Stomach (tissue), 9 donors: Measurements from ENCODE around the gene BCL2L1. TPM values are rescaled to one million over a fixed set of nuclear protein-coding genes. Genes with fewer than 3 reads are reported as not detected.
A peak's percentile ranks its signal among the peaks of the same experiment; 100 is the strongest.

ENCODE experiments used
- DNase-seq, 2 donors: peaks; one replicate each; pipeline versions ENCODE4 v3.0.0 to v3.0.0-alpha.2; 2013 to 2019
- H3K27ac ChIP-seq, 5 donors: fragments of 200-600 bp in 4 of 5; sonication (generic) in 4 of 5; one replicate each; pipeline ENCODE4 v1.5.1; 2013 to 2019; ENCODE audit warnings: mild to moderate bottlenecking in 1 of 5, moderate library complexity in 1 of 5
- H3K27me3 ChIP-seq, 3 donors: fragments of 200-600 bp; sonication (generic); one replicate each; pipeline ENCODE4 v1.5.1; 2017 to 2019; ENCODE audit warnings: mixed run types in 1 of 3
- H3K36me3 ChIP-seq, 4 donors: fragments of 200-600 bp; sonication (generic); 1 replicate in 3 of 4; 2 replicates in 1 of 4; pipeline ENCODE4 v1.5.1; 2016 to 2019
- H3K4me1 ChIP-seq, 4 donors: fragments of 200-600 bp; sonication (generic); one replicate each; pipeline ENCODE4 v1.5.1; 2016 to 2019
- H3K4me3 ChIP-seq, 4 donors: fragments of 200-600 bp; sonication (generic) in 3 of 4; one replicate each; pipeline ENCODE4 v1.5.1; 2016 to 2019; ENCODE audit warnings: mild to moderate bottlenecking in 1 of 4
- H3K9me3 ChIP-seq, 4 donors: fragments of 200-600 bp; sonication (generic); one replicate each; pipeline ENCODE4 v1.5.1; 2016 to 2019
- CTCF ChIP-seq, 7 experiments: fragments of 450-650 bp in 4 of 7; fragments of 200-600 bp in 3 of 7; sonication (generic) in 3 of 7; IDR thresholded peaks; one replicate each; pipeline ENCODE4 v1.5.1; 2016 to 2019; ENCODE audit warnings: antibody characterized with exemption in 7 of 7, control low read depth in 2 of 7, mild to moderate bottlenecking in 1 of 7
- EP300 ChIP-seq: sonication (generic); formaldehyde crosslinking; IDR thresholded peaks from one replicate; pipeline ENCODE4 v1.6.1; 2017; ENCODE audit warnings: antibody characterized with exemption
- POLR2A ChIP-seq, 4 donors: fragments of 450-650 bp; IDR thresholded peaks; one replicate each; pipeline ENCODE4 v1.6.1; 2016; ENCODE audit warnings: antibody characterized with exemption in 4 of 4, control low read depth in 2 of 4, mild to moderate bottlenecking in 1 of 4, moderate library complexity in 1 of 4
- POLR2AphosphoS5 ChIP-seq, 3 donors: sonication (generic); formaldehyde crosslinking; IDR thresholded peaks; one replicate each; pipeline ENCODE4 v1.6.1; 2016; ENCODE audit warnings: antibody characterized with exemption in 3 of 3
- WGBS, 5 donors: extraction: QIAGEN DNeasy Blood & Tissue Kit in 3 of 5; methylation state at CpG; one replicate each; pipeline versions ENCODE4 v1.1.5 to v1.1.7; 2013 to 2018; 5-methylcytosine and 5-hydroxymethylcytosine counted together
- intact Hi-C: fragments of 100-400 bp; cut with DNase I; formaldehyde crosslinking; loops from one replicate; pipeline ENCODE4 v1.15.1; 2023; ENCODE audit warnings: low total_unique reads
- polyA plus RNA-seq, 3 donors: library from polyadenylated mRNA; stranded (reverse); fragments of 200-250 nt; gene quantifications; one replicate each; pipeline ENCODE4 v1.2.3, GENCODE V29; 2013
- total RNA-seq, 5 donors: library from RNA; depleted of rRNA; stranded (reverse); fragments of >200 nt; gene quantifications; one replicate each; pipeline versions ENCODE4 v1.1.0 to v1.2.3, GENCODE V29; 2014 to 2016
- donor health status: healthy with polysubstance abuse.
- donor health status: Bipolar disorder and iron deficiency.
- donor health status: healthy.

The BCL2L1 gene
- total and polyA plus RNA-seq, 8 donors = 47.1 to 210 (median 70.8) TPM

DNA sequence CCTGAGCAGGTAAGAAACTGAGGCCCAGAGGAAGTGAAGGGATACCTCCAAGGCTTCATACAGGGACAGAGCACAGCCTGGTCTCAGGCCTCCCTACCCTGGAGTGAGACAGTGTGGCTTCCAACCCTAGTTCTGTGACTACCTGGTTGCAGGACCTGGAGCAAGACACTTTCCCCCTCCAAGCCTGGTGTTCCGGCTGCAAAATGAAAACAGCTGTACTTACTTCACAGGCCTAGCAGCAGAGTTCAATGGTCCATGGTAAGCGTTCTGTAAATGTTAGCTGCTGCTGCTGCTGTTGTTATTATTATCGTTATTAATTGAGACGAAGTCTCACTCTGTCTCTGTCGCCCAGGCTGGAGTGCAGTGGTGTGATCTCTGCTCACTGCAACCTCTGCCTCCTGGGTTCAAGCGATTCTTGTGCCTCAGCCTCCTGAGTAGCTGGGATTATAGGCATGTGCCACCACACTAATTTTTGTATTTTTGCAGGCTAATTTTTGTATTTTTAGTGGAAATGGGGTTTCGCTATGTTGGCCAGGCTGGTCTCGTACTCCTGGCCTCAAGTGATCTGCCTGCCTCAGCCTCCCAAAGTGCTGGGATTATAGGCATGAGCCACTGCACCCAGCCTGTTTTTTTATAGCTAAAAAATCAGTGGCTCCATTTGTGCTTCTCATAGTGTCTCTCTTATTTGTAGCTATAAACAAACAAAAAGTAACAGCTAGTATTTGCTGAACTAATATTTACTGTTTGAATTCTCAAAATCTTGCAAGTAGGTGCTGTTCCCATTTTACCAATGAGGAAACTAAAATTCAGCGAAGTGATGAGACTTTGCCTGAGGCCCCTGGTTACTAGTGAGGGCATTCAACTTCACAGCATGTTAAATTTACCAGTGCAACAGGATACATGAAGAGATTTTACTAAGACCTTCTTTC lies 43.0 kb downstream of the BCL2L1 start:
- TF ChIP-seq POLR2AphosphoS5 (IDR thresholded peaks at IDR 0.05) (no peak), POLR2A (IDR thresholded peaks at IDR 0.05) (no peak), EP300 (no peak)
- Histone ChIP-seq H3K27ac (peak overlapping the region; percentile 23 to 88 (median 52)), H3K4me1 (peaks cover 63 to 99% (median 79%) of the 10 kb centered on the region in 4 donors)

DNA sequence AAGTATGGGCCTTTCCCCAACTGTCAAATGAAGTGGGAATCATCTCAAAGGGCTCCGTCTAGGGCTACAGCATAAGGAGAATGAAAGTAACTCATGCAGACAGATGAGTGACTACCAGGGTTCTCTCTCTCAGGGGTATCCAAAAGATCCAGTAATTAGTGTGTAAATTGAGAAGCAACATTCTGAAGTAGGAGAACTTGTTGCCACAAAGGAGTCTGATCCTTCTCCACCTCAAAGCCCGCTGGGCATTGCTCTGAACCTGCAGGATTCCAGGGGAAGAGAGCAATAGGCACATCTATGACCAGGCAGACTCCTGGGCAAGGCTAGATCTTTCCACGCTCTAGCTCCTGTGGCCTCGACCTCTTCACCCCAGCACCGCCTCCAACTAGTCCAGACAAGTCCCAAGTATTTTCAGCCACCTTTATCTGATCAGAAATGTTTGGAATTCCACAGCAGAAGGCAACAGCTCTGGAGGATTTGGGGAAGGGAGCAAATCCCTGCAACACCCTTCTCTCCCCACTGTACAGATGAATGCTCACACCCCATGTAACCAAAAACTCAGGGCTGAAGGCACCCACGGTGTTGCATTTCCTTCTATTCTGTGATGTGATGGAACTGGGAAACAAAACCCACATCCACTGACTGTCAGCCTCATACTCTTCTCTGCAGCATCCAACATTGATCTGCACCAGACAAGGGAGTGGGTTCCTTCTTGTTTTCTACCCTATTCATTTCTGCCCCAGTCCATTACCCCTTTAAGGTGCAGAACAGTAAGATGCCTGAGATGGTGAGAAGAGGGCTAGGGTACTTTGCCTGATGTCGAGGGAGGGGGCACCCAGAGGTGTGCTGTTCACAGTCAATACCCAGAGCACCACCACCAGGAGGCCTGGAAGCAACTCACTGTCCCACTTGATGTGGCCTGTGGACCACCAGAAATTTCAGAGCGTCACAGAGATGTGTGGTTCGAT lies 44.0 kb downstream of the BCL2L1 start:
- Histone ChIP-seq H3K36me3 (peaks cover 4 to 40% (median 33%) of the 10 kb centered on the region in 4 donors), H3K9me3 (no peaks in the 10 kb centered on the region), H3K4me3 (no peak overlapping the region), H3K27ac (peak overlapping the region; percentile 23 to 88 (median 52)), H3K27me3 (no peaks in the 10 kb centered on the region), H3K4me1 (peaks cover 63 to 96% (median 83%) of the 10 kb centered on the region in 4 donors)
- peak in 1 of 2 donors; percentile 62 for DNase-seq
- intact Hi-C loops = no loop called here
- WGBS, 5 donors = 54 to 71% (median 60%) methylated on average over 9 of the region's 9 CpGs
- TF ChIP-seq POLR2A (IDR thresholded peaks at IDR 0.05) = no peak
- no peak for TF ChIP-seq POLR2AphosphoS5 (IDR thresholded peaks at IDR 0.05)
- TF ChIP-seq CTCF (IDR thresholded peaks at IDR 0.05) = no peak
- TF ChIP-seq EP300 = no peak

More for the DNA sequence above, 43.0 kb downstream of the BCL2L1 start:
- intact Hi-C loops = no loop called here
- Histone ChIP-seq H3K4me3 (no peak overlapping the region), H3K36me3 (peaks cover 4 to 48% (median 39%) of the 10 kb centered on the region in 4 donors), H3K9me3 (no peaks in the 10 kb centered on the region), H3K27me3 (no peaks in the 10 kb centered on the region)
- WGBS, 5 donors = 55 to 74% (median 67%) methylated on average over 7 to 9 of the region's 9 CpGs
- no peak for DNase-seq

DNA sequence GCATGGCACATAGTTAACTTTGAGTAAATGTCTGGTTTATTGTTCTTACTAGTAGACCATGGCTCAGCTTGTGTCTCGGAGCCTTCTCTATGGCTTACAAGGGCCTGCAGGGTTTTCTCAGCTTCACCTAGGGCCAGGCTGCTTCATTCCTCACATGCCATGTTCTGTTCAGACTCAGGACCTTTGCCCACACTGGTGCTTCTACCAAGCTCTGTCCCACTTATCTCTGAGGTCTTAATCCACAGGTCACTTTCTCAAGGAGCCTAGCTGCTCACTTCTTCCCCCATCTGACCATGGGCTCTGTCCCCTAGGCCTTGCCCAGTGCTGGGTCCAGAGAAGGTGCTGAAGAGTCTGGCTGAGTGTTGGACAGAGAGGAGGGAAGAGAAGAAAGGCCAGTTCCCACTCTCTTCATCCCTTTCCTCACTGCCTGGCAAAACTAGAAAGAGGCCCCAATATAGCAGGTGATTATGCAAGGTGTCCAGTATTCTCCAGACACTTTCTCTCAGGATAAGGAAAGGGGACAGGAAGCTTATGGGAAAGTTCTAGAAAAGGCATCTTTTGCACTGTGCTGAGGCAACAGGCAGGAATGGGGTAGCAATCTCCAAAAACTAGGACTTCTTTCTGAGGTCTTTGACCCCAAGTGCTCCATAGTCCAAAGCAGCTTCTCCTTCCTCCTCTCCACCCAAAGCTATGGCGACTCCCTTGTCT lies 45.0 kb downstream of the BCL2L1 start:
- no peak overlapping the region for H3K4me3 ChIP-seq
- DNase-seq = no peak
- peaks cover 4 to 44% (median 33%) of the 10 kb centered on the region in 4 donors for H3K36me3 ChIP-seq
- intact Hi-C loops = no loop called here
- no peak for TF ChIP-seq EP300
- no peak for TF ChIP-seq POLR2A (IDR thresholded peaks at IDR 0.05)
- TF ChIP-seq CTCF (IDR thresholded peaks at IDR 0.05) = no peak
- TF ChIP-seq POLR2AphosphoS5 (IDR thresholded peaks at IDR 0.05) = no peak
- H3K9me3 ChIP-seq = no peaks in the 10 kb centered on the region
- WGBS, 5 donors = 89 to 100% (median 97%) methylated on average over 2 of the region's 2 CpGs
- H3K27me3 ChIP-seq = no peaks in the 10 kb centered on the region
- peak overlapping the region in 4 of 5 donors; percentile 11 to 88 (median 50) for H3K27ac ChIP-seq
- peaks cover 64 to 98% (median 84%) of the 10 kb centered on the region in 4 donors for H3K4me1 ChIP-seq

GRCh38 chr20:31676609-31676989 lies 46.1 kb downstream of the BCL2L1 start:
- no peak for DNase-seq
- Histone ChIP-seq H3K27me3 (no peaks in the 10 kb centered on the region), H3K4me1 (peaks cover 74 to 98% (median 90%) of the 10 kb centered on the region in 4 donors), H3K36me3 (peaks cover 4 to 41% (median 31%) of the 10 kb centered on the region in 4 donors), H3K9me3 (no peaks in the 10 kb centered on the region), H3K27ac (peak overlapping the region; percentile 13 to 88 (median 81)), H3K4me3 (peak overlapping the region in 1 of 4 donors; percentile 31)
- TF ChIP-seq POLR2AphosphoS5 (IDR thresholded peaks at IDR 0.05) (no peak), POLR2A (IDR thresholded peaks at IDR 0.05) (no peak), CTCF (IDR thresholded peaks at IDR 0.05) (no peak), EP300 (no peak)
- 84 to 94% (median 92%) methylated on average over 7 of the region's 7 CpGs for WGBS, 5 donors
- intact Hi-C loops = no loop called here
